Daoy (cell line): ENCODE measurements around the gene SERPINA1. TPM values are rescaled to one million over a fixed set of nuclear protein-coding genes. Genes with fewer than 3 reads are reported as not detected.

ENCODE experiments used
- DNase-seq: peaks from one replicate; pipeline ENCODE4 v3.0.0-alpha.2; 2015; ENCODE audit warnings: low read depth
- total RNA-seq: library from RNA; depleted of rRNA; stranded (reverse); fragments of >200 nt; shearing (Covaris generic); gene quantifications from 2 replicates; pipeline ENCODE4 v1.2.3, GENCODE V29; 2014

The SERPINA1 gene
- total RNA-seq, 1 experiment from 2014 or later, result 26.1 TPM

GRCh38 chr14:94346065-94346786, 42.2 kb downstream of the SERPINA1 start:
- peak; percentile 85 for DNase-seq

- DNase-seq, result peak; percentile 97
These were observed 42.9 kb downstream of the SERPINA1 start for GRCh38 chr14:94345344-94346064.

GRCh38 chr14:94344389-94344788, 44.0 kb downstream of the SERPINA1 start:
- no peak for DNase-seq

- DNase-seq, result no peak
These were observed 45.0 kb downstream of the SERPINA1 start for GRCh38 chr14:94343238-94344005.

GRCh38 chr14:94342334-94342934, 46.0 kb downstream of the SERPINA1 start:
- peak; percentile 99 for DNase-seq

- DNase-seq, result peak; percentile 51
These were observed 46.6 kb downstream of the SERPINA1 start for GRCh38 chr14:94341656-94342333.

GRCh38 chr14:94340533-94340932, 47.9 kb downstream of the SERPINA1 start:
- DNase-seq, result no peak

- no peak for DNase-seq
These were observed 50.4 kb downstream of the SERPINA1 start for GRCh38 chr14:94338023-94338422.

GRCh38 chr14:94337274-94337673, 51.1 kb downstream of the SERPINA1 start:
- DNase-seq, result no peak

GRCh38 chr14:94334872-94335271, 53.5 kb downstream of the SERPINA1 start:
- no peak for DNase-seq

- DNase-seq, result no peak
These were observed 55.8 kb downstream of the SERPINA1 start for GRCh38 chr14:94332587-94332986.

- no peak for DNase-seq
These were observed 56.3 kb downstream of the SERPINA1 start for GRCh38 chr14:94332063-94332583.

- DNase-seq, result no peak
These were observed 56.9 kb downstream of the SERPINA1 start for GRCh38 chr14:94331462-94331861.

- no peak for DNase-seq
These were observed 57.5 kb downstream of the SERPINA1 start for GRCh38 chr14:94330857-94331256.

GRCh38 chr14:94330432-94330831, 58.0 kb downstream of the SERPINA1 start:
- no peak for DNase-seq

GRCh38 chr14:94329857-94330256, 58.5 kb downstream of the SERPINA1 start:
- no peak for DNase-seq

- no peak for DNase-seq
These were observed 60.2 kb downstream of the SERPINA1 start for GRCh38 chr14:94328196-94328595.
